Activated effector memory CD4-positive, alpha-beta T cell treated with anti-CD3 and anti-CD28 coated beads, Interleukin-2, amount 50 U/mL, for 16 hours (primary cell): ENCODE results near the gene TRUB1.
"Not testable (repeated sequence)": the region's sequence is repeated elsewhere in the genome, so short reads cannot be mapped to it uniquely, and the experiment has no call there.

ENCODE experiments used
- DNase-seq: peaks from one replicate; pipeline ENCODE4 v3.0.0-alpha.2; 2020

Gene TRUB1

GRCh38 chr10:114937962-114938855, at the start of gene TRUB1:
Gene TRUB1 (plus strand): TSS chr10:114938195. CDS start chr10:114938254, 59 bp downstream.
- peak; percentile 95 for DNase-seq

GRCh38 chr10:114893251-114893650, 44.7 kb upstream of the TRUB1 start:
- DNase-seq: no peak

DNA sequence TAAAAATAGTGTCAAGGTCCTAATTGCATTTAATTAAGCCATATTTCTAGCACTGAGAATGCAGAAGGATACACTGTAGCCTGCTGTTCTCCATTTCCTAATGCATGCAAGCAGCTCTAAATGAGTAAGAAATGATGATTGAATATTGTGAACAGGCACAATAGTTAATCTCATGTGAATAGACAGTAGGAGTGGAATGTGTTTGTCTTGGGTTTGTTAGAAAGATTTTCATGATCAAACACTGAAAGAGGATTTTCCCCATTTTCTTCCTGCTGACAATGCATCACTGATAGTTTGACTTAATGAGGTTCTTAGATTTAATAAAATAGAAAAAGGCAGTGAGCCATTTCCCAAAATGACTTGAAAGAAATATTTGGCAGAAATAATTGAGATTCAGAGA, 43.1 kb upstream of the TRUB1 start:
- no peak for DNase-seq

- not testable (repeated sequence) for DNase-seq
Observed at GRCh38 chr10:114897011-114897410, 41.0 kb upstream of the TRUB1 start.

DNA sequence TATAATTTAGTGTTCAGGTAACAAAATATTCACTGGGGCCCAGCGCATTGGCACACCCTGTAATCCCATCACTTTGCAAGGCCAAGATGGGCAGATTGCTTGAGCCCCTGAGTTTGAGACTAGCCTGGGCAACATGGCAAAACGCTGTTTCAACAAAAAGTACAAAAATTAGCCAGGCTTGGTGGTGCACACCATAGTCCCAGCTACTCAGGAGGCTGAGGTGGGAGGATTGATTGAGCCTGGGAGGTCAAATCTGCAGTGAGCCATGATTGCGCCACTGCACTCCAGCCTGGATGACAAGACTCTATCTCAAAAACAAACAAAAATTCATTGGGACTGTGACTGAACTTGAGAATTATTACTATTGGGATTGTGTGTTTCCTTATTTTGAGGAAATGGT, 40.4 kb upstream of the TRUB1 start:
- no peak for DNase-seq

DNA sequence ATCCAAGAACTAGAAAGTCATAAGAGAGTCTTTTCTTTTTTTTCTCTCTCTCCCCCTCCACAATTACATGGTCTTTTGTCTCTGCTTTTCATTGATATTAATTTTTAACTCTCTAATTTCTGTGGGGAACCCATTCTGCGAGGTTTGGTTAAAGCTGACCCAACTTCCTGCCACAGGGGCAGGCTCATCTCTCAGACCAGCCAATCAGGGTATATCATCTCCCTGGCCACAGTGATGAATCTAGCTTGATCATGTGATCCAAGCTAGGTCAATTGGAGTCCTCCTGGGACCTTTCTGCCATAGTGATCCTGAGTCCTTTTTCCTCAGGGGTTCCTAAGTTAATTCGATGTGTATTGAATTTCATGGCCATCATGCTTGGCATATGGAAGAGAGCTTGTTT, 38.0 kb upstream of the TRUB1 start:
- DNase-seq: no peak

- no peak for DNase-seq
Observed at GRCh38 chr10:114900658-114901057, 37.3 kb upstream of the TRUB1 start.

DNA sequence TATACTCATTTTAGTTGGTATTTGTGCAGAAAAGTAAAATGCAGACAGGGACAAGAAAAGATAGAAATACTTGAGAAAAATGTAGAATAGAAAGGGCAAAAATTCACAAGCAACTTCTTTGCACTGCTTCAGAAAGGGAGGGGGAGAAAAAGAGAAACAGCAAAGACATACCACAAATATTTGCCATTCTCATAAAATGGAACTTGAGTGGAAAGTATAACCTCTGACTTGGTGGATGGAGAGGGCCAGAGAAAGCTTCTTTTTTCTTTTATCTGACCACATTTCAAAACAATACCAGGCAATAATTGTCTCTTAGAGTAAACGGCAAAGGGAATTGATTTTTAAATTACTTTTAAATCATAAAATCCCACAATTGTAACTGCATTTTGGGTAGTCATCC, 35.8 kb upstream of the TRUB1 start:
- no peak for DNase-seq

DNA sequence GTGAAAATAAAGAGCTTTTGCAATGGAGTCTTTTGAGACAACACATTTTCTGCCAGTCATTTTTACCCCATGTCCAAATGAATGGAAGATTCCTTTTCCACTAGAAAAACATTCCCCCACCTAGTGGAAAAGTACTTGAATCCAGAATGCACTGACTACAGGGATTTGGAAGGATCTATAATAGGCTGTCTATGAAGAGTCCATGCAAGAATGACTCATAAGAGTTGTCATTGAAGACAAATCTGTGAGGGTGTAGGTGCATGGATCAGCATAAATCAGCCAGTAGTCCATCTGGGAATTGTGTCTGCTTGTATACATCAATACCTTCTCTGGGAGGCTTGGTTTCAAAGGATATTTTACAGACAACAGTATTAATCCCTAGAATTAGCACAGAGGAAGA, 32.5 kb upstream of the TRUB1 start:
- no peak for DNase-seq

DNA sequence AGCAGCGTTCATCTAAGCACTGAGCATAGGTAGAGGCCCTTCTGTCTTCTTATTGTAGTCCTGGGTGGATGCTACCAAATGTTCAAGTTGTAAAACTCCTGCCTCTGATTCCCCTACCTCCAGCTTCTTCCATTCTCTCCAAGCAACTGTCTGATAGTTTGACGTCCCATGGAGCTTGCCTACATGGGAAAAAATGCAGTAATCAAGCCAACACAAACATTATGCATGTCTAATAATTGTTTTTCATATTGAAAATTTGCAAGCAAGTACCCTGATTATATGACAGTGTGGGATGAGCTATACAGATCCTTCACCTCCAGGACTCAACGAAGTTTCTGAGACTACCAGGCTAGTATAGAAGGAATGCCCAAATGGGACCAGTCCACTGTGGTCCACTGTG, 31.0 kb upstream of the TRUB1 start:
- no peak for DNase-seq

DNA sequence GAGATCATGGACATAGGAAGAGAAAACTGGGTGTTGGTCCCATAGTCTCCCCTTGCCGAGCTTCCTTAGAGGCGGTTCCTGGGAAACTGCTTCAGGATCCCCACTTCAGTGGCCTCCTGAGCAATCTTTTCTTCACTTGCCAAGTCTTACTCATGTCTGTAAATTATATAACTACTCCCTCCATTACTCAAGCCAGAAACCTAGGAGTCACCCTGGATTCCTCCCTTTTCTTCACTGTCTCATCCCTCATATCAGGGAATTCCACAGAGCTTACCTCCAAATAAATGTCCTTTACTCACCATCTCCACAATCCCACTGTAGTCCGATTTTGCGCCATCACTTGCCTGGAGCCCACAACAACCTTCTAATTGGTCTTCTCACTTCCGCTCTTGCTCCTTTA, 29.1 kb upstream of the TRUB1 start:
- no peak for DNase-seq

DNA sequence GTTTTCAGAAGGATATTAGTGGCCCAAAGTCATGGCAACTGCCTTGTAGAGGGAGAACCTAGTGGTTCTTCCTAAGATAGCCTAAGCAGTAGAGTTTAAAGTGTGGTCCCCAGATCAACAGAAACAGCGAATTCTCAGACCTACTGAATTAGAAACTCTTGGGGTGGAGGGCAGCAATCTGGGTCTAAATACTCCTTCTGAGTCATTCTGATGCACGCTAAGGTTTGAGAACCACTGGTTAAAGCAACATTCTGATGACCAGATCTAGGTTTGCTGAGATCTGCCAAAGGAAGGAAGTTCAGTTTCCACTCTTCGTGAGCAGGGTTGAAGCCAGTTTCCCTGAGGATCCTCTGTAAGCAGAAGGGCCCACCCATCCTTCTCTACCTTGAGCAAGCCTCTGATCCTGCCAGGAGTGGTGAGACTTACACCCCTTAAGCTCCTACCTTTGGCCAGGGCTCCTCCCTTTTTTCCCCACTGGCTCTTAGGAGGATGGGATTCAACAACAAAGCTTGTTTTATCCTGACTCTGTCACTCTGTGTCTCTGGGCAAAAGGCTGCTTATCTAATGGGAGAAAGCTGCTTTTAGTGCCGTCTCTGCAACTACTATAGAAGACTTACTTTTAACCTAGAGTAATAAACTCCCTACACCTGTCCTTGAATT, 26.8 kb upstream of the TRUB1 start:
- no peak for DNase-seq

DNA sequence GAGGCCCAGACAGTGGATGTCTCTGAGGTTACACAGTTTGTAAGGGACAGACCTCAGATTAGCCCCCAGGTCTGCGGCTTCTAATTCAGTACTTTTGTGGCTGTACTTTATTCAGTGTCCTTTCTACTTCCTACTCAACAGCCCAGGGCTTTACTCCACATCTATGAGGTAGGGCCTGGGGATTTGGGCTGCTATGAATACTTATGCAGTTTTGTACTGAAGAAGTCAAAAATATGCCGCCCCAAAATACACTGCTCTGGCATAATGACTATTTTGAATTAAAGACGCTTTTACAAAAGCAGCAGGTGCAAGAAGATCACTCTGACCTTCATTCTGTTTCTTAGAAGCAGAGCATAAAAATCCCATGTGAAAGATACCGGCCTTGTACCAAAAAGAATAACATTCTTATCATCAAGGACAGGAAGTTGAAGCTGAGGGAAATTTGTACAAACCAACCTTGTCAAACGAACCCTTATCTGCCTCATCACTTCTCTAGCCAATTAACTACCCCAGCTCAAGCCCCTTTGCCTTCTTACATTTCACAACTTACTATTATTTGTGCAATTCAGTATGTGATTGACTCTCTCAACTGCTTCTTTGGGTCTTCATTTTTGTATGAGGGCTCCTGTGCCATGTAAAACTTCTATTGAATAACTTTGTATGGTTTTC, 26.1 kb upstream of the TRUB1 start:
- DNase-seq: no peak

DNA sequence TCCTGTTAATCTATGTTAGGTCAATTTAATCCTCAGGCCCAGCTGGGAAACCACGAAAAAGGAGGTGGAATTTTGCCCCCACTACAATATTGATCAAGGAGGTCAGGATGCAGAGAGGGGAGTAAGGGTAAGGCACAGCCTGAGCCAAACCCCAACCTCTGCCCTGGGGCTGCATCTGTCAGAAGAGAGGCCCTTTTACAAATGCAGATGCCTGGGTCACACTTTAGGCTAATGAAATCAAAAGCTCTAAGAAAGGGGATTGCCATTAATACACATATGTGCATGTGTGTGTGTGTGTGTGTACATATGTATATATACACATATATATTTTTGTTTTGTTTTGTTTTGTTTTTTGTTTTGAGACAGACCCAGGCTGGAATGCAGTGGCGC, 25.5 kb upstream of the TRUB1 start:
- DNase-seq: no peak

- no peak for DNase-seq
Observed at GRCh38 chr10:114914560-114914959, 23.4 kb upstream of the TRUB1 start.

- DNase-seq: no peak
Observed at GRCh38 chr10:114915294-114915693, 22.7 kb upstream of the TRUB1 start.

- DNase-seq: no peak
Observed at GRCh38 chr10:114916653-114917052, 21.3 kb upstream of the TRUB1 start.

DNA sequence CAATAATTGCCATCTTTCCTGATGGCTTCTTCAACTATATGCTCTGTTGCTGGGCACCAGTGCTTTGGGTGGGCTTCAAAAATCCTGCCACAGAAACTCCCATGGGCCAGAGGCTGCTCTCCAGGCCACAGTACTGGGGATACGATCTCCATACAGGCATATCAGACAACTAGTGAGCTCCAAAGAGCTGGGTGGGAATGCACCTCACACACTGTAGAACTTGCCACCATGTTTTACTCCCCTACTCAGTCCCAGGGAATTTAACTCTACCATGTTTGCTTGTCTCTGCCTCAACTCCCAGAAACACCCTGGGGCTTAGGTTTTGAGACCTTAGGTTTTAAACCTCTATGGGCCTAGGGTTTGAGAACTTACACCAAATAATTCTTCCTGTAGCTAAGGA, 20.5 kb upstream of the TRUB1 start:
- no peak for DNase-seq

- DNase-seq: no peak
Observed at GRCh38 chr10:114917927-114918672, 19.9 kb upstream of the TRUB1 start.

GRCh38 chr10:114920459-114920858, 17.5 kb upstream of the TRUB1 start:
- DNase-seq: no peak

DNA sequence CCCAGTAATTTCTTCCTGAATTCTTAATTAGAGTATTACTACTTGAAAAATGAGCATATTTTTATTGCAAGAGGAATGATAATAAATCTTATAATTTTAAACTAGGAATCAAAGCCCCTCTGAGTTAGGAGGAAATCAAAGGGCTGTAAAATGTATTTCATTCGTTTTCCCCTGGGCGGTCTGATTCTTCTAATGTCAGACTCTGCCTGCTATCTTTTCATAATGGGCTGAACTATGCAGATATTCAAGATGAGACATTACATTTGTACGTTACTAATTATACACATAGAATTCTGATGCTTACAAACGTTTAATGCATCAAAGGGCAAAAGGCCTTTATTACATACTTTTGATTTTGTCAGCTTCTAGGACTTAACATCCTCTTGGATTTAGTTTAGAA, 16.0 kb upstream of the TRUB1 start:
- DNase-seq: no peak

DNA sequence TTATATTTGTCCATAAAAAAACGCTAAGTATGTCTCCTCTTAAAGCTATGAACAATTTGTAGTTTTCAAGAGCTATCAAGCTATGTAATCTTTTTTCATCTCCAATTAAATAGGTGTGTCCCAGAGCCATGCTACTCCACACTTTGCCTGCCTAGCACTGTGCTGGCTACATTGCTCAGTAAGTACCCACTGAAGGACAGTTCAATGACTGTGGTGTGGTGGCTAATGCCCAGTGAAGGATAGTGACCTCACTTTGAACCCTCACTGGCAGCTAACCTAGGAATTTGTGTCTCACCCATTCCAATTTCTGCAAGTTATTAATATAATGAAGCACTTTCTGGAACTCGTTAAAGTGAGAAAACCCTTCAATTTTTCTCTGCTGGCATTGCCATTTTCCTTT, 14.4 kb upstream of the TRUB1 start:
- no peak for DNase-seq
